ENCODE measurements around the gene GOLGA2. TPM values are rescaled to one million over a fixed set of nuclear protein-coding genes. Genes with fewer than 3 reads are reported as not detected.

The GOLGA2 gene
- total and polyA plus RNA-seq, 2 donors (not counting 1 experiment from before 2014, with no cell fraction given), result 118 to 126 TPM

GRCh38 chr9:128259156-128259555 lies 16.7 kb downstream of the GOLGA2 start:
- H4K20me1 ChIP-seq (ENCODE audit: control insufficient read depth, extremely low read depth, insufficient read depth, low read length), result no peaks in the 10 kb centered on the region
- no peak overlapping the region for H3K4me3 ChIP-seq (replicated peaks in 1 of 4; ENCODE audit: control extremely low read depth in 1 of 4, insufficient read depth in 1 of 4, low read depth in 3 of 4, low read length in 4 of 4)
- no peak overlapping the region for H2AFZ ChIP-seq (ENCODE audit: low read length)
- no peak overlapping the region for H3K27ac ChIP-seq (ENCODE audit: insufficient read depth, low read length)
- no peaks in the 10 kb centered on the region for H3K4me1 ChIP-seq (ENCODE audit: control insufficient read depth, extremely low read depth, insufficient read depth, low read length)
- no peak overlapping the region for H3K4me2 ChIP-seq (ENCODE audit: extremely low read depth, insufficient read depth, low read length)
- TF ChIP-seq EZH2 (IDR thresholded peaks at IDR 0.05; ENCODE audit: low read length, missing control alignments) (no peak), CTCF (conservative IDR thresholded peaks at IDR 0.05 in 1 of 2, IDR thresholded peaks at IDR 0.05 in 1 of 2; ENCODE audit: low read depth in 1 of 2, low read length in 2 of 2) (no peak)
- no peaks in the 10 kb centered on the region for H3K27me3 ChIP-seq (ENCODE audit: control insufficient read depth, insufficient read depth, low read length)
- H3K79me2 ChIP-seq (ENCODE audit: control insufficient read depth, insufficient read depth, low read length), result no peaks in the 10 kb centered on the region
- H3K9ac ChIP-seq (ENCODE audit: insufficient read depth, low read length), result no peak overlapping the region
- DNase-seq (ENCODE audit: low read depth in 2 of 2), result no peak
- H3K9me3 ChIP-seq (ENCODE audit: control insufficient read depth, insufficient read depth, low read depth, low read length), result no peaks in the 10 kb centered on the region
- peaks cover 33% of the 10 kb centered on the region for H3K36me3 ChIP-seq (ENCODE audit: control insufficient read depth, insufficient read depth, low read length)

- TF ChIP-seq CTCF (conservative IDR thresholded peaks at IDR 0.05 in 1 of 2, IDR thresholded peaks at IDR 0.05 in 1 of 2; ENCODE audit: low read depth in 1 of 2, low read length in 2 of 2), result no peak
- TF ChIP-seq EZH2 (IDR thresholded peaks at IDR 0.05; ENCODE audit: low read length, missing control alignments), result no peak
- Histone ChIP-seq H4K20me1 (ENCODE audit: control insufficient read depth, extremely low read depth, insufficient read depth, low read length) (no peaks in the 10 kb centered on the region), H3K4me1 (ENCODE audit: control insufficient read depth, extremely low read depth, insufficient read depth, low read length) (no peaks in the 10 kb centered on the region), H2AFZ (ENCODE audit: low read length) (no peak overlapping the region), H3K4me2 (ENCODE audit: extremely low read depth, insufficient read depth, low read length) (no peak overlapping the region), H3K9ac (ENCODE audit: insufficient read depth, low read length) (no peak overlapping the region), H3K79me2 (ENCODE audit: control insufficient read depth, insufficient read depth, low read length) (no peaks in the 10 kb centered on the region), H3K27ac (ENCODE audit: insufficient read depth, low read length) (no peak overlapping the region), H3K9me3 (ENCODE audit: control insufficient read depth, insufficient read depth, low read depth, low read length) (no peaks in the 10 kb centered on the region), H3K4me3 (replicated peaks in 1 of 4; ENCODE audit: control extremely low read depth in 1 of 4, insufficient read depth in 1 of 4, low read depth in 3 of 4, low read length in 4 of 4) (no peak overlapping the region), H3K27me3 (ENCODE audit: control insufficient read depth, insufficient read depth, low read length) (no peaks in the 10 kb centered on the region), H3K36me3 (ENCODE audit: control insufficient read depth, insufficient read depth, low read length) (peaks cover 33% of the 10 kb centered on the region)
- DNase-seq (ENCODE audit: low read depth in 2 of 2), result no peak
Observed at GRCh38 chr9:128258326-128258725, 17.5 kb downstream of the GOLGA2 start.

GRCh38 chr9:128257907-128258306 lies 17.9 kb downstream of the GOLGA2 start:
- H3K4me2 ChIP-seq (ENCODE audit: extremely low read depth, insufficient read depth, low read length), result no peak overlapping the region
- peaks cover 33% of the 10 kb centered on the region for H3K36me3 ChIP-seq (ENCODE audit: control insufficient read depth, insufficient read depth, low read length)
- no peaks in the 10 kb centered on the region for H4K20me1 ChIP-seq (ENCODE audit: control insufficient read depth, extremely low read depth, insufficient read depth, low read length)
- no peaks in the 10 kb centered on the region for H3K9me3 ChIP-seq (ENCODE audit: control insufficient read depth, insufficient read depth, low read depth, low read length)
- no peaks in the 10 kb centered on the region for H3K79me2 ChIP-seq (ENCODE audit: control insufficient read depth, insufficient read depth, low read length)
- H2AFZ ChIP-seq (ENCODE audit: low read length), result no peak overlapping the region
- DNase-seq (ENCODE audit: low read depth in 2 of 2), result no peak
- no peaks in the 10 kb centered on the region for H3K27me3 ChIP-seq (ENCODE audit: control insufficient read depth, insufficient read depth, low read length)
- H3K4me3 ChIP-seq (replicated peaks in 1 of 4; ENCODE audit: control extremely low read depth in 1 of 4, insufficient read depth in 1 of 4, low read depth in 3 of 4, low read length in 4 of 4), result no peak overlapping the region
- no peak overlapping the region for H3K27ac ChIP-seq (ENCODE audit: insufficient read depth, low read length)
- no peak overlapping the region for H3K9ac ChIP-seq (ENCODE audit: insufficient read depth, low read length)
- no peak for TF ChIP-seq CTCF (conservative IDR thresholded peaks at IDR 0.05 in 1 of 2, IDR thresholded peaks at IDR 0.05 in 1 of 2; ENCODE audit: low read depth in 1 of 2, low read length in 2 of 2)
- no peak for TF ChIP-seq EZH2 (IDR thresholded peaks at IDR 0.05; ENCODE audit: low read length, missing control alignments)
- H3K4me1 ChIP-seq (ENCODE audit: control insufficient read depth, extremely low read depth, insufficient read depth, low read length), result no peaks in the 10 kb centered on the region

Data from fibroblast of lung (primary cell).